GM13976 (cell line): ENCODE data around the gene ERBB4.

Experiments used
- DNase-seq: peaks from one replicate; pipeline ENCODE4 v3.0.0; 2012; ENCODE audit warnings: low spot score
- in situ Hi-C: fragments of 300-500 bp; cut with MboI; formaldehyde crosslinking; loops from one replicate; pipeline ENCODE4 v1.12.0; 2022; ENCODE audit warnings: low sequenced_read_pairs, mixed read lengths, inconsistent platforms; ENCODE audit not compliant: unreplicated experiment
- TF ChIP-seq, protein P1 (sequence below): IDR thresholded peaks from 2 replicates; pipeline ENCODE4 v1.5.1; 2012; ENCODE audit warnings: borderline replicate concordance, mild to moderate bottlenecking; ENCODE audit not compliant: insufficient read depth; ENCODE audit errors: extremely low read depth, missing control alignments, control extremely low read depth

ERBB4 gene

DNA sequence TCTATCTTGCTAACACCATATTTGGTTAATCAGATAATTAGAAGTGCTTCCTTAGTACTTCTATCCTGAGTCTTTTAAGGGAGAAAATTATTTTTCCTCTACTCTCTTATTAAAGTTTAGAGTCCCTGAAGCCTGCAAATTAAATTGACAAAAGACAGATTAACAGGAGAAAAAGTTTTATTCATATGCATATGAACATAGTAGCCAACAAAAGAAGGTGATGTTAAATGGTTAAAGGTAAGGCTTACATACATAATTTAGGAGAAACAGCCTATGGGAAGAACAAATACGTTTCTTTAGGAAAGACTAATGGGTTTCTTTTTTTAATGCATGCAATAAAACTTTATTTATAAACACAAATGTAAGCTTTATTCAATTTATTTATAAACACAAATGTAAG, 1177.2 kb downstream of the ERBB4 start:
- in situ Hi-C loops: no loop called here
- no peak for DNase-seq
- TF ChIP-seq, protein P1, sequence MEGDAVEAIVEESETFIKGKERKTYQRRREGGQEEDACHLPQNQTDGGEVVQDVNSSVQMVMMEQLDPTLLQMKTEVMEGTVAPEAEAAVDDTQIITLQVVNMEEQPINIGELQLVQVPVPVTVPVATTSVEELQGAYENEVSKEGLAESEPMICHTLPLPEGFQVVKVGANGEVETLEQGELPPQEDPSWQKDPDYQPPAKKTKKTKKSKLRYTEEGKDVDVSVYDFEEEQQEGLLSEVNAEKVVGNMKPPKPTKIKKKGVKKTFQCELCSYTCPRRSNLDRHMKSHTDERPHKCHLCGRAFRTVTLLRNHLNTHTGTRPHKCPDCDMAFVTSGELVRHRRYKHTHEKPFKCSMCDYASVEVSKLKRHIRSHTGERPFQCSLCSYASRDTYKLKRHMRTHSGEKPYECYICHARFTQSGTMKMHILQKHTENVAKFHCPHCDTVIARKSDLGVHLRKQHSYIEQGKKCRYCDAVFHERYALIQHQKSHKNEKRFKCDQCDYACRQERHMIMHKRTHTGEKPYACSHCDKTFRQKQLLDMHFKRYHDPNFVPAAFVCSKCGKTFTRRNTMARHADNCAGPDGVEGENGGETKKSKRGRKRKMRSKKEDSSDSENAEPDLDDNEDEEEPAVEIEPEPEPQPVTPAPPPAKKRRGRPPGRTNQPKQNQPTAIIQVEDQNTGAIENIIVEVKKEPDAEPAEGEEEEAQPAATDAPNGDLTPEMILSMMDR: no peak

DNA sequence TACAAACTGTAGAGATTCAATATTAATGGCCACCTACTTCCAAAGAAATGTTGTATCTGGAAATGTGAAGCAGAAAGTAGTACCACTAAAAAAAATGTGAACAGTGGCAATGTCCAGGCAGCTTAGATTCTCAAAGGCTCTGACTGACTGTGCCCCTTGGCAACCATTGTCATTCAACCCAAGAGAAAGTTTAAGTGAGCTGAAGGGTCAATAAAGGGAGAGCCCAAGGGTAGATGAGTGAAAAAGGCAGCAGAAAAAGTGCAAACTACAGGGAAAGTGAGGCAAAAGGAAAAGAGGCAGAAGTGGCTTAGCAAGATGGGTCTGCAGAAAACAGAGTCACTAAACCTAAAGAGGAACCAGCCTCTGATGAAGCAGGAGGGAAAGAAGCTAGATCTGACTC, 1179.3 kb downstream of the ERBB4 start:
- in situ Hi-C loops: no loop called here
- DNase-seq: no peak
- TF ChIP-seq, protein P1: no peak

DNA sequence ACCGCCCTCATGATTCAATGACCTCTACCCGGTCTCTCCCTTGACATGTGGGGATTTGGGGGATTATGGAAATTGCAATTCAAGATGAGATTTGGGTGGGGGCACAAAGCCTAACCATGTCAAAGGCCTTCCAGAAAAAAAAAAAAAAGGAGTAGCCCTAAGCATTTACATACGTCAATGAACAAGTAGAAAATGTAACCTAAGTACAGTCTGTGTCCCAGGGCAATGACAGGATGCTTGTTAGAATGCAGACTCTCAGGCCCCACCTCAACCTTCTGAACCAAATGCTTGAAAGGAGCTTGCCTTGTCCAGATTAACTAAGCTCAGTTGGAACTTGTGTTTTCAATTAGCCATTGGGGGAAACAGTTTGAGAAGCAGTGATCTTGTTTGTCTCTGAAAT, 1180.1 kb downstream of the ERBB4 start:
- in situ Hi-C loops: no loop called here
- TF ChIP-seq, protein P1: no peak
- DNase-seq: no peak

DNA sequence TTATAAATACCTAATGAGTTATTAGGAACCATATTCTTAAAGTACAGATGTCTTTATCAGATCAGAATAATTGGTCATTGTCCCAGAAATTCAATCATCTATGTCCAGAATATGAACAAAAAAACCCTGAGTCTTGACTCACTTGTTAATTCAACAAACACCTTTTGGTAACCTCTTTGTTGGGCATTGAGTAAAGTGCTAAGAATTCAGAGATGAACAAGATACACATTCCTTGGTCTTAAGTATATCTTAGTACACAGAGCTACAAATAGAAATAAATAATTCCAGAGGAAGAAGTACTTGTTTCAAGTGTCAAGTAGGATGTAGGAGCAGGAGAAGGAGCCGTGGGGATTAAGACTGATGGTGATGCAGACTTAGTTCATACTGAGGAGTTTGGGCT, 1184.1 kb downstream of the ERBB4 start:
- no peak for DNase-seq
- in situ Hi-C loops: no loop called here
- TF ChIP-seq, protein P1: no peak

DNA sequence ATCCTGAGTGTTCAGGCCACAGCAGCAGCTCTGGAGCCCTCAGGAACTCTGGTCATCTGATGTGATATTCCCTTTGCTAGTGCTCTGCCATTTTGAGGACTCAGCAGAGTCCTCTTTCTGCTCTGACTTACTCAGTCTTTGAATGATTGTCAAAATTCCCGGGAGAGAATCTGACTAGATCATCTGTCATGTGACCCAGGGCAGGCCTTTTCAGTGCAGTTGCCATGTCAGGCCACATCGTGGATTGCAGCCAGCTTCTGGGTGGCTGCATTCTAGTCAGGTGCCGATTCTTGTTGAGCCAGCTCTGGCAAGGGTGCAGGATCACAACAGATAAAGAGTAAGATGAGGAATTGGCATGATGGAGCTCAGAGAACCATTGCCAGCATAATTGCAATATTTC, 1186.6 kb downstream of the ERBB4 start:
- in situ Hi-C loops: no loop called here
- TF ChIP-seq, protein P1: no peak
- DNase-seq: no peak

DNA sequence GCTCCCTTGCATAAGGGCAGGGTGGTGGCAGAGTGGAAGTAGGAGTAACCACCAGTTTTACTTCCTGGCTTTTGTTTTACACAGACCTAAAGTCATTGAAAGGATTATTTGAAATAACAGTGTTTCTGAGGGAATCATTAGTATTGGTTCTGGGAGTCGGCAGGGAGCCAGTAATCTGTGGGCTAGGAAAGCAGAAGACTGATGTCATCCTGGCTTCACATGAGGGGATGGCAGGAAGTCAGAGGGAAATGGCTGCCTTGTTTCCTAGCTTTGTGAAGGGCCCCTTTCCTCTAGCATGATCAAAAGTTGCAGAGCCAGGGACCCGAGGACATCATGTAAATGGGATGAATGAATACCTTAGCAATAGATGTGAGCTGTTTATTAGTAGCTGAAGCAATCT, 1189.6 kb downstream of the ERBB4 start:
- TF ChIP-seq, protein P1: no peak
- in situ Hi-C loops: no loop called here
- DNase-seq: no peak

DNA sequence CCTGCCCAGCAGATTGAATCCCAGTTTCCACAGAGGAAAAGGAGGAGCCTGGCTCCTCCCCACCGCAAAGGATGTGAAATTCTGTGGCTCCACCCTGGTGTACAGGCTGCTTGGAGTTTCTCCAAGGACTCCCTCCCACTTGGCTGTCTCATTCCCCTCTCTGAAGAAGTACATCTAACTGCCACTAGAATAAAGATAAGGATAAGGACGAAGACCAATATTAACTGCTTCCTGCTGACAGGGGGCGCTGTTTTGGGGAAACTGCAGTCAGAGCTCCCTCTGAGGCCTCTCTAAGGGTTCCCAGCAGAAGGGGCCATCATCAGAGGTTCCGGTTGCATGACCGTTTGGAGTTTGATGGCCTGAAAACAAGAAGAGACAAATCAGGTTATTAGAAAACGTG, 1191.3 kb downstream of the ERBB4 start:
- DNase-seq: no peak
- TF ChIP-seq, protein P1: no peak

More for the DNA sequence above, 1191.3 kb downstream of the ERBB4 start:
- in situ Hi-C loops: no loop called here
